MM.1S (cell line): ENCODE data around the gene DHRS4.
"Not testable (repeated sequence)": the region's sequence is repeated elsewhere in the genome, so short reads cannot be mapped to it uniquely, and the experiment has no call there.

Experiments
- EZH2 ChIP-seq: fragments of 300-600 bp; sonication (generic); optimal IDR thresholded peaks from 2 replicates; pipeline ENCODE3; 2017; ENCODE audit warnings: low read depth, mild to moderate bottlenecking, antibody characterized with exemption, low read length, mixed read lengths
- TF ChIP-seq, protein P1 (sequence below): fragments of 300-600 bp; sonication (generic); IDR thresholded peaks from 2 replicates; pipeline ENCODE4 v1.5.1; 2016; ENCODE audit warnings: antibody characterized with exemption, low read length, mixed read lengths

DNA sequence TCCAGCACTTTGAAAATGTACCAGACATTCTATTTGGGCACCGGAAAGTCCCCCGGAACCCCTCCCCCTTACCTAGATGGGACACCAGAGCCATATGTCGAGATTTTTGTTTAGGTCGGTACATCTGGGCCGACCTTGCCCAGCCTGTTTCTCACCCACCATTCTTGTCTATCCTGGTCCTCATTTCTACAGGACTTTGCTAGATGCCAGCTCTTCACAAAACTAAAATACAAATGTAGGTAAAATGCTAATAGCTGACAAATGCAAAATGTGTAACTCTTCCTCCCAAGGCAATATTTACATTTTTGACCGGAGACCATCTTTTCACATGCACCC is 677 bp downstream of the DHRS4 start:
- TF ChIP-seq, protein P1, sequence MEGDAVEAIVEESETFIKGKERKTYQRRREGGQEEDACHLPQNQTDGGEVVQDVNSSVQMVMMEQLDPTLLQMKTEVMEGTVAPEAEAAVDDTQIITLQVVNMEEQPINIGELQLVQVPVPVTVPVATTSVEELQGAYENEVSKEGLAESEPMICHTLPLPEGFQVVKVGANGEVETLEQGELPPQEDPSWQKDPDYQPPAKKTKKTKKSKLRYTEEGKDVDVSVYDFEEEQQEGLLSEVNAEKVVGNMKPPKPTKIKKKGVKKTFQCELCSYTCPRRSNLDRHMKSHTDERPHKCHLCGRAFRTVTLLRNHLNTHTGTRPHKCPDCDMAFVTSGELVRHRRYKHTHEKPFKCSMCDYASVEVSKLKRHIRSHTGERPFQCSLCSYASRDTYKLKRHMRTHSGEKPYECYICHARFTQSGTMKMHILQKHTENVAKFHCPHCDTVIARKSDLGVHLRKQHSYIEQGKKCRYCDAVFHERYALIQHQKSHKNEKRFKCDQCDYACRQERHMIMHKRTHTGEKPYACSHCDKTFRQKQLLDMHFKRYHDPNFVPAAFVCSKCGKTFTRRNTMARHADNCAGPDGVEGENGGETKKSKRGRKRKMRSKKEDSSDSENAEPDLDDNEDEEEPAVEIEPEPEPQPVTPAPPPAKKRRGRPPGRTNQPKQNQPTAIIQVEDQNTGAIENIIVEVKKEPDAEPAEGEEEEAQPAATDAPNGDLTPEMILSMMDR: not testable (repeated sequence)
- not testable (repeated sequence) for TF ChIP-seq EZH2
